ENCODE results near the gene CNTNAP2. TPM values are rescaled to one million over a fixed set of nuclear protein-coding genes. Genes with fewer than 3 reads are reported as not detected.

The CNTNAP2 gene
- total RNA-seq, 2 experiments from 2014 or later = 0.28 TPM; not detected in 1

GRCh38 chr7:147279514-147279913, 1162.9 kb downstream of the CNTNAP2 start:
- H3K79me2 ChIP-seq (ENCODE audit: insufficient read depth, low read depth, low read length) = no peaks in the 10 kb centered on the region
- H3K9me3 ChIP-seq (ENCODE audit: low read length) = no peaks in the 10 kb centered on the region
- H3K4me3 ChIP-seq (ENCODE audit: low read depth, low read length, poor library complexity, severe bottlenecking) = no peak overlapping the region
- intact Hi-C loops (cut with micrococcal nuclease; ENCODE audit: unreplicated experiment) = no loop called here
- DNase-seq (ENCODE audit: low spot score) = no peak
- no peaks in the 10 kb centered on the region for H4K20me1 ChIP-seq (ENCODE audit: insufficient read depth, low read length)
- no peak overlapping the region for H3K27ac ChIP-seq (ENCODE audit: low read depth, low read length, poor library complexity, severe bottlenecking)
- H3K9me2 ChIP-seq (ENCODE audit: insufficient read depth, low read length) = no peaks in the 10 kb centered on the region
- no peak overlapping the region for H2AFZ ChIP-seq (ENCODE audit: low read length)
- H3K36me3 ChIP-seq (ENCODE audit: insufficient read depth, low read length) = no peaks in the 10 kb centered on the region
- no peaks in the 10 kb centered on the region for H3K4me1 ChIP-seq (ENCODE audit: insufficient read depth, low read length, poor library complexity, severe bottlenecking)
- H3K4me2 ChIP-seq (ENCODE audit: low read length) = no peak overlapping the region
- ChIA-PET POLR2A (interaction anchor here (0.8 to 1.8 kb wide), 2 partner anchors 12 to 19 kb away, joined by 3 to 6 read pairs; no protein-coding TSS in a partner anchor), CTCF (ENCODE audit: unreplicated experiment) (no interaction called here)
- BruUV-seq (replicated peaks) = no TSS peak
- TF ChIP-seq EZH2phosphoT487 (IDR thresholded peaks at IDR 0.05; ENCODE audit: borderline replicate concordance, low read depth, low read length) = no peak
- no peak for TF ChIP-seq CTCF (conservative IDR thresholded peaks at IDR 0.05; ENCODE audit: low read length)

- no peaks in the 10 kb centered on the region for H3K79me2 ChIP-seq (ENCODE audit: insufficient read depth, low read depth, low read length)
- H3K4me2 ChIP-seq (ENCODE audit: low read length) = no peak overlapping the region
- no peaks in the 10 kb centered on the region for H3K9me3 ChIP-seq (ENCODE audit: low read length)
- intact Hi-C loops (cut with micrococcal nuclease; ENCODE audit: unreplicated experiment) = no loop called here
- POLR2A ChIA-PET = interaction anchor here (0.8 to 1.8 kb wide), 2 partner anchors 13 to 19 kb away, joined by 3 to 6 read pairs; no protein-coding TSS in a partner anchor
- CTCF ChIA-PET (ENCODE audit: unreplicated experiment) = no interaction called here
- H3K27ac ChIP-seq (ENCODE audit: low read depth, low read length, poor library complexity, severe bottlenecking) = no peak overlapping the region
- no peaks in the 10 kb centered on the region for H4K20me1 ChIP-seq (ENCODE audit: insufficient read depth, low read length)
- H3K4me3 ChIP-seq (ENCODE audit: low read depth, low read length, poor library complexity, severe bottlenecking) = no peak overlapping the region
- H3K36me3 ChIP-seq (ENCODE audit: insufficient read depth, low read length) = no peaks in the 10 kb centered on the region
- no peaks in the 10 kb centered on the region for H3K4me1 ChIP-seq (ENCODE audit: insufficient read depth, low read length, poor library complexity, severe bottlenecking)
- DNase-seq (ENCODE audit: low spot score) = no peak
- TF ChIP-seq EZH2phosphoT487 (IDR thresholded peaks at IDR 0.05; ENCODE audit: borderline replicate concordance, low read depth, low read length) (no peak), CTCF (conservative IDR thresholded peaks at IDR 0.05; ENCODE audit: low read length) (no peak)
- no peaks in the 10 kb centered on the region for H3K9me2 ChIP-seq (ENCODE audit: insufficient read depth, low read length)
- H2AFZ ChIP-seq (ENCODE audit: low read length) = no peak overlapping the region
- BruUV-seq (replicated peaks) = no TSS peak
These were observed 1163.4 kb downstream of the CNTNAP2 start for GRCh38 chr7:147279964-147280374.

- no peak overlapping the region for H3K4me2 ChIP-seq (ENCODE audit: low read length)
- no peak overlapping the region for H3K27ac ChIP-seq (ENCODE audit: low read depth, low read length, poor library complexity, severe bottlenecking)
- no peaks in the 10 kb centered on the region for H3K79me2 ChIP-seq (ENCODE audit: insufficient read depth, low read depth, low read length)
- no peak overlapping the region for H2AFZ ChIP-seq (ENCODE audit: low read length)
- TF ChIP-seq EZH2phosphoT487 (IDR thresholded peaks at IDR 0.05; ENCODE audit: borderline replicate concordance, low read depth, low read length) = no peak
- TF ChIP-seq CTCF (conservative IDR thresholded peaks at IDR 0.05; ENCODE audit: low read length) = no peak
- H3K4me1 ChIP-seq (ENCODE audit: insufficient read depth, low read length, poor library complexity, severe bottlenecking) = no peaks in the 10 kb centered on the region
- CTCF ChIA-PET (ENCODE audit: unreplicated experiment) = no interaction called here
- no peak for DNase-seq (ENCODE audit: low spot score)
- no TSS peak for BruUV-seq (replicated peaks)
- H3K36me3 ChIP-seq (ENCODE audit: insufficient read depth, low read length) = no peaks in the 10 kb centered on the region
- no peak overlapping the region for H3K4me3 ChIP-seq (ENCODE audit: low read depth, low read length, poor library complexity, severe bottlenecking)
- H3K9me2 ChIP-seq (ENCODE audit: insufficient read depth, low read length) = no peaks in the 10 kb centered on the region
- POLR2A ChIA-PET = no interaction called here
- H3K9me3 ChIP-seq (ENCODE audit: low read length) = no peaks in the 10 kb centered on the region
- intact Hi-C loops (cut with micrococcal nuclease; ENCODE audit: unreplicated experiment) = no loop called here
- H4K20me1 ChIP-seq (ENCODE audit: insufficient read depth, low read length) = no peaks in the 10 kb centered on the region
These were observed 1165.6 kb downstream of the CNTNAP2 start for GRCh38 chr7:147282204-147282603.
